ENCODE results near the gene PGS1. TPM values are rescaled to one million over a fixed set of nuclear protein-coding genes. Genes with fewer than 3 reads are reported as not detected.

PGS1 gene
- total and polyA plus RNA-seq, 3 donors from 2014 or later = 34.9 to 58.4 (median 50.4) TPM

DNA sequence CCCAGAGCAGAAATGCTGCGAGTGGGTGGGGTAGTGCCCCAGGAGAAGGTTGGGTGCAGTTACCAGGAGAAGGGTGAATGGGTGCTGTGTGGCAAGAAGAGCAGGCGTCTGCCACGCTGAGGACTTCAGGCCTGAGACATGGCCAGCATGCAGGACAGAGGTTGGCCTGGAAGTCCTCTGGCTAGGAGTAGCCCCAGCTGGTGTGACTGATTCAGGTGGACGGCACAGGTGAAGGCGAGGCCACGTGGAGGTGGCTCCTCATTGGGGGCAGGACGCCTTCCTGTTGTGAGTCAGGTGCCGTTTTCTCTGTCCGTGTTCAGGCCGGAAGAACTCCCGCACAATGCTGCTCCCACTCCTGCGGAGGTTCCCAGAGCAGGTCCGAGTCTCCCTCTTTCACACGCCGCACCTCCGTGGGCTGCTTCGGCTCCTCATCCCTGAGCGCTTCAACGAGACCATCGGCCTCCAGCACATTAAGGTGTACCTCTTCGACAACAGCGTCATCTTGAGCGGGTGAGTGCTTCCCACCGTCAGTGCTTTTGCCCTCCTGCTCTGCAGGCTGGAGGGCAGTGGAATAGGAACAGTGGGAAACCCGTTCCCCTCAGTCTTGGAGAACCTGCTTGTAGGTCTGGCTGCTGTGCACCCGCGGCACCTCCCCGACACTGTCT lies 20.7 kb downstream of the PGS1 start:
- Histone ChIP-seq H3K9me3 (no peaks in the 10 kb centered on the region), H3K4me3 (no peak overlapping the region), H3K36me3 (ENCODE audit: low read depth, missing control alignments) (no peaks in the 10 kb centered on the region), H3K27ac (no peak overlapping the region), H3K27me3 (no peaks in the 10 kb centered on the region), H3K4me1 (no peaks in the 10 kb centered on the region)
- WGBS, 2 donors = 85% methylated on average over 26 to 28 of the region's 28 CpGs
- intact Hi-C loops (cut with DNase I; ENCODE audit: low total_unique reads) = no loop called here
- DNase-seq = no peak
- TF ChIP-seq, protein P1, sequence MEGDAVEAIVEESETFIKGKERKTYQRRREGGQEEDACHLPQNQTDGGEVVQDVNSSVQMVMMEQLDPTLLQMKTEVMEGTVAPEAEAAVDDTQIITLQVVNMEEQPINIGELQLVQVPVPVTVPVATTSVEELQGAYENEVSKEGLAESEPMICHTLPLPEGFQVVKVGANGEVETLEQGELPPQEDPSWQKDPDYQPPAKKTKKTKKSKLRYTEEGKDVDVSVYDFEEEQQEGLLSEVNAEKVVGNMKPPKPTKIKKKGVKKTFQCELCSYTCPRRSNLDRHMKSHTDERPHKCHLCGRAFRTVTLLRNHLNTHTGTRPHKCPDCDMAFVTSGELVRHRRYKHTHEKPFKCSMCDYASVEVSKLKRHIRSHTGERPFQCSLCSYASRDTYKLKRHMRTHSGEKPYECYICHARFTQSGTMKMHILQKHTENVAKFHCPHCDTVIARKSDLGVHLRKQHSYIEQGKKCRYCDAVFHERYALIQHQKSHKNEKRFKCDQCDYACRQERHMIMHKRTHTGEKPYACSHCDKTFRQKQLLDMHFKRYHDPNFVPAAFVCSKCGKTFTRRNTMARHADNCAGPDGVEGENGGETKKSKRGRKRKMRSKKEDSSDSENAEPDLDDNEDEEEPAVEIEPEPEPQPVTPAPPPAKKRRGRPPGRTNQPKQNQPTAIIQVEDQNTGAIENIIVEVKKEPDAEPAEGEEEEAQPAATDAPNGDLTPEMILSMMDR (IDR thresholded peaks at IDR 0.05) = no peak
- TF ChIP-seq POLR2A (IDR thresholded peaks at IDR 0.05) = no peak

DNA sequence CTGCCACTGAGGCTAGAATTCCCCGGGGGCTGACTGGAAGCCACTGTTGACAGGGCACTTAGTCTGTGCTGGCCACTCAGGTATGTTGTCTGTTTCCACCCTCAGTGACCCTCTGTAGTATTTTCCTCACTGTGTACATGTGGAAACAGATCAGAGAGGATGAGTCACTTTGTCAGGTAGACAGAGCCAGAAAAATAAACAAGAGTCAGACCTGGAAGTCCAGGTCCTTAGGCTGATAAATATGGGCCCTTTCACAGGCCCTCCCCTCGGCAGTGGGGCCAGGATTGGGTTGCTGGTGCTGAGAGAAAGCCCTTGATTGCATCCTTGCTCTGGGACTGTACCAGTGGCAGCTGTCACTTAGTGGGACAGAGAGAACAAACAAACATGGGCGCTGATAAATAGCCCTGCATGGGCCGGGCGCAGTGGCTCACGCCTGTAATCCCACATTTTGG lies 21.3 kb downstream of the PGS1 start:
- DNase-seq = no peak

DNA sequence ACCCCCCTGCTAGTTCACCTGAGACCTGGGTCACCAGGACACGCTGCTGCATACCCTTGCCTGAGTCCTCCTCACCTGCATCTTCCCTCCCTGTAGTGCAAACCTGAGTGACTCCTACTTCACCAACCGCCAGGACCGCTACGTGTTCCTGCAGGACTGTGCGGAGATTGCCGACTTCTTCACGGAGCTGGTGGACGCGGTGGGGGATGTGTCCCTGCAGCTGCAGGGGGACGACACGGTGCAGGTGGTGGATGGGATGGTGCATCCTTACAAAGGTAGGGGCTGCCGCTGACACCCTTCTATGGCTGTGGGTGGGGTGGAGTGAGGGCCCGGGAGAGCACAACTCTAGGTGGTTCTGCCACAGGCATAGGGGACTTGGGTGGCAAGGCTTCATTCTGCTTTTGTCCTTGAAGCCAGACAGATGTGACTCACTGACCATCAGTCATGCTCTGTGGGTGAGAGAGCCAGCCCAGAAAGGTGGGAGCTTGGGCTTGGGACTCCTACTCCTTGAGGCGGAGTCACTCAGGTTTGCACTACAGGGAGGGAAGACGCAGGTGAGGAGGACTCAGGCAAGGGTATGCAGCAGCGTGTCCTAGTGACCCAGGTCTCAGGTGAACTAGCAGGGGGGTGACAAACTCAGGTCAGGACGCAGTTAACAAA lies 22.3 kb downstream of the PGS1 start:
- Histone ChIP-seq H3K36me3 (ENCODE audit: low read depth, missing control alignments) (no peaks in the 10 kb centered on the region), H3K4me1 (no peaks in the 10 kb centered on the region), H3K4me3 (no peak overlapping the region), H3K27ac (no peak overlapping the region), H3K27me3 (no peaks in the 10 kb centered on the region), H3K9me3 (no peaks in the 10 kb centered on the region)
- DNase-seq = no peak
- intact Hi-C loops (cut with DNase I; ENCODE audit: low total_unique reads) = no loop called here
- WGBS, 2 donors = 84 to 89% methylated on average over 15 to 17 of the region's 17 CpGs
- TF ChIP-seq, protein P1 (IDR thresholded peaks at IDR 0.05) = no peak
- TF ChIP-seq POLR2A (IDR thresholded peaks at IDR 0.05) = no peak

More for the DNA sequence above, 21.3 kb downstream of the PGS1 start:
- Histone ChIP-seq H3K36me3 (ENCODE audit: low read depth, missing control alignments) (no peaks in the 10 kb centered on the region), H3K27me3 (no peaks in the 10 kb centered on the region), H3K4me3 (no peak overlapping the region), H3K4me1 (no peaks in the 10 kb centered on the region), H3K27ac (no peak overlapping the region), H3K9me3 (no peaks in the 10 kb centered on the region)
- WGBS, 2 donors = 79 to 80% methylated on average over 6 of the region's 6 CpGs
- intact Hi-C loops (cut with DNase I; ENCODE audit: low total_unique reads) = no loop called here
- TF ChIP-seq POLR2A (IDR thresholded peaks at IDR 0.05) = no peak
- TF ChIP-seq, protein P1 (IDR thresholded peaks at IDR 0.05) = no peak

DNA sequence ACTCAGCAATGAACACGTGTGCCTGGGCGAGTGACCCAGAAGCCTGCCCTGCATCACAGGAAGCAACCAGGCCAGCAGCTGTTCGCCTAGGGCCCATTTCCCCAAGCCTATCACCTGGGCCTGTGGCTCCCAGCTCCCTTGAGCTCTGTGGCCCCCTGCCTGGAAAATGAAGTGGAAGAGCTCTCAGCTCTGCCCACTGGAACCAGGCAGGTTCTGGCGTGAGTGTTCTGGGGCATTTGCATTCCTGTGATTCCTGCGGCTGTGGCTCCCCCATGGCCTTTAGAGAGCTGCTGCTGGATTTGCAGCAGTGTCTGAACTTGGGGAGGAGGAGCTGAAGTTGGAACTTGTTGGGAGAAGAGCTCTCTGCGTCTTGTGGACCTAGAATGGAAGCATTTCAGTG lies 22.8 kb downstream of the PGS1 start:
- Histone ChIP-seq H3K27me3 (no peaks in the 10 kb centered on the region), H3K4me3 (no peak overlapping the region), H3K36me3 (ENCODE audit: low read depth, missing control alignments) (no peaks in the 10 kb centered on the region), H3K9me3 (no peaks in the 10 kb centered on the region), H3K4me1 (no peaks in the 10 kb centered on the region), H3K27ac (no peak overlapping the region)
- 72 to 94% methylated on average over 2 to 6 of the region's 6 CpGs for WGBS, 2 donors
- TF ChIP-seq, protein P1 (IDR thresholded peaks at IDR 0.05) = no peak
- TF ChIP-seq POLR2A (IDR thresholded peaks at IDR 0.05) = no peak
- intact Hi-C loops (cut with DNase I; ENCODE audit: low total_unique reads) = no loop called here
- DNase-seq = no peak
